Choroid plexus epithelial cell (primary cell): ENCODE results near the gene STXBP4.

ENCODE experiments used
- DNase-seq: peaks from one replicate; pipeline ENCODE4 v3.0.0-alpha.2; 2010; ENCODE audit warnings: low read depth
- H3K4me3 ChIP-seq: 2 replicates; pipeline ENCODE4 v1.5.1; 2011; ENCODE audit warnings: low read depth, mild to moderate bottlenecking, control low read depth, low read length, moderate library complexity
- CTCF ChIP-seq: conservative IDR thresholded peaks from 2 replicates; pipeline ENCODE4 v1.5.1; 2011; ENCODE audit warnings: low read depth, mild to moderate bottlenecking, control low read depth, inconsistent platforms, low read length, moderate library complexity

The STXBP4 gene

GRCh38 chr17:55202896-55203295 is 234.3 kb downstream of the STXBP4 start:
- no peak for TF ChIP-seq CTCF
- H3K4me3 ChIP-seq, result no peak overlapping the region
- DNase-seq, result no peak

DNA sequence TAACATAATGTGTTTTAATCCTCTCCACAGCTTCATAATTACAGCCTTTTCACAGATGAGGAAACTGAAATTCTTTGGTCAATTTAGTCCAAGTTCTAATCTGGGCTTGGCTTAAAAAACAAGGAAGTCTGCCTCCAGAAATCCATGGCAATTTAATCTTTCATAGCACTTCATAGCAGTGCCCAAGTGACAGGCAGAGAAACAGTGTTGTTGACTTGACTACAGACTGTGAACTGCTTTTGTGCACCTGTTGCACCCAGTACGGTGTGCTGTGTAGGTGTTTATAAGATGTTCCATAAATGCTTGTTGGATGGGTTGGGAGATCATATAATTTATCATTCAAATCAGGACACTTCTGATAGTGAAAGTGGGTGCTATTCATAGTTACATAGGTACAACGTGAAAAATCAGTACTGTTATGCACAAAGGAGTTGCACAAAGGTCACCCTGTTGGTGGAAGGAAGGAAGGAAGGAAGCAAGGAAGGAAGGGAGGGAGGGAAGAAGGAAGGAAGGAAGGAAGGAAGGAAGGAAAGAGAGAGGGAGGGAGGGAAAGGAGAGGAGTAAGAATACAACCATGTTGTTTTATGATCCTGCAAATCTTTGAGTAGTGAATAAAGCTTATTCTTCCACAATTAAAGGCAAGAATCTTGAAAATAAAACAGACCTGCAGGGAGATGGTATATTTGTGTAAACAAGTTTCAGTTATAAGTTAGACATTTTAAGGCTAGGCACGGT is 239.7 kb downstream of the STXBP4 start:
- DNase-seq, result no peak
- no peak for TF ChIP-seq CTCF
- H3K4me3 ChIP-seq, result no peak overlapping the region

- no peak for DNase-seq
- no peak overlapping the region for H3K4me3 ChIP-seq
- no peak for TF ChIP-seq CTCF
These were observed 241.7 kb downstream of the STXBP4 start for GRCh38 chr17:55210292-55210691.

DNA sequence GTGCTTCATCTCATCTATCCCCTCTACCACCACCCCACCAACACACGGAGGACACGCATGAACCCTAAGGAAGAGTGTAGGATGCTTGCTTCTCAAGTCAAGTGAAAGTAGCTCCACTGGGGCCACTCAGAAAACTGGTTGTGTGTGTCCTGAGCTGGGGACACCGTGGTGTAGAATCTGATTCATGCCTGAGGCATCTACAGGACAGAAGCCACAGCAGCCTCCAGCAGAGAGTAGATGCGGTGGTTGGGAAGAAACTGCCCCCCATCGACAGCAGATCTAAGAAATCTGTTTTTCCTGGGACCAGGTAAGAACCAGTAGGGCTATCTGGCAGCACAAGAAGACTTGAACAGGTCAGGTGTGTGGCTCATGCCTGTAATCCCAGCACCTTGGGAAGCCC is 244.3 kb downstream of the STXBP4 start:
- no peak for DNase-seq
- H3K4me3 ChIP-seq, result no peak overlapping the region
- TF ChIP-seq CTCF, result no peak

- no peak for TF ChIP-seq CTCF
- no peak overlapping the region for H3K4me3 ChIP-seq
- DNase-seq, result no peak
These were observed 247.1 kb downstream of the STXBP4 start for GRCh38 chr17:55215711-55216110.

DNA sequence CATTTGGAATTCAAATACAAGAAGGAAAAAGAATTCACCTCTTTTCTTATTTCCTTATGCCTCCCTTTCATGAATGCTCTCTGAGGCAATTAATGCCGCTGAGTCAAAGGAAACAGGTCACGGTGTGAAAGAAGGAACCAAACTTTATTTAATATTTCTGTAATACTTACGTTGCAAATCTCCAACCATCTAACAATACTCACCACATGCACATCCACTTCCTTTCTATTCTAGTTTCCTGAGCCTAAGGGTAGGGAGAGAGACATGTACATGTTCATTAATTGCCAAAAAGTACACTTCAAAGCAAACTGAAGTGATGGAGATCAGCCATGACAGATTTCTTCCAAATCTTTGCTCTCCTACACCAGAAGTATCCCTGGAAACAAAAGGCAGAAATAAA is 248.3 kb downstream of the STXBP4 start:
- no peak for DNase-seq
- H3K4me3 ChIP-seq, result no peak overlapping the region
- TF ChIP-seq CTCF, result no peak

DNA sequence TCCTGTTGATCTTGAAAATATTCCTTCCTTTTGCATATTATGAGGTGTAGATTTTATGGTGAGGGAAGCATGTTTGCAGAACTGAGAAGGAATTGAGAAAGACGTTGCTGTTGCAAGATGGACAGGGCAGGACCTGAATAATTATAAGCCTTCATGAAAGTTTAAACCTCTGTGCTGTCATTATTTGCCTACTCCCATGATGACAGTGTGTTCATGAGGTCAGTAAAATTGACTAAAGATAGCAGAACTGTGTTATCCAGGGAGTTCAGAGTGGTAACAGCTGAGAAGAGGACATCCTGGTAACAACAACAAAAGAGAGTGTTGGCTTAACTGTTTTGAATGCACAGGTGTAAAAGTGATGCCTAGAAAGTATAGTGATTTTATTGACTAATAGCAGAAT is 250.9 kb downstream of the STXBP4 start:
- no peak overlapping the region for H3K4me3 ChIP-seq
- DNase-seq, result no peak
- no peak for TF ChIP-seq CTCF
